Measurements from ENCODE around the gene SPECC1.

GRCh38 chr17:19978805-19979211, 30.4 kb upstream of the SPECC1 start:
- TF ChIP-seq, protein P1, sequence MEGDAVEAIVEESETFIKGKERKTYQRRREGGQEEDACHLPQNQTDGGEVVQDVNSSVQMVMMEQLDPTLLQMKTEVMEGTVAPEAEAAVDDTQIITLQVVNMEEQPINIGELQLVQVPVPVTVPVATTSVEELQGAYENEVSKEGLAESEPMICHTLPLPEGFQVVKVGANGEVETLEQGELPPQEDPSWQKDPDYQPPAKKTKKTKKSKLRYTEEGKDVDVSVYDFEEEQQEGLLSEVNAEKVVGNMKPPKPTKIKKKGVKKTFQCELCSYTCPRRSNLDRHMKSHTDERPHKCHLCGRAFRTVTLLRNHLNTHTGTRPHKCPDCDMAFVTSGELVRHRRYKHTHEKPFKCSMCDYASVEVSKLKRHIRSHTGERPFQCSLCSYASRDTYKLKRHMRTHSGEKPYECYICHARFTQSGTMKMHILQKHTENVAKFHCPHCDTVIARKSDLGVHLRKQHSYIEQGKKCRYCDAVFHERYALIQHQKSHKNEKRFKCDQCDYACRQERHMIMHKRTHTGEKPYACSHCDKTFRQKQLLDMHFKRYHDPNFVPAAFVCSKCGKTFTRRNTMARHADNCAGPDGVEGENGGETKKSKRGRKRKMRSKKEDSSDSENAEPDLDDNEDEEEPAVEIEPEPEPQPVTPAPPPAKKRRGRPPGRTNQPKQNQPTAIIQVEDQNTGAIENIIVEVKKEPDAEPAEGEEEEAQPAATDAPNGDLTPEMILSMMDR (IDR thresholded peaks at IDR 0.05): no peak
- TF ChIP-seq POLR2A (IDR thresholded peaks at IDR 0.05): no peak
